Panc1 (cell line): ENCODE measurements around the gene PIM2. TPM values are rescaled to one million over a fixed set of nuclear protein-coding genes. Genes with fewer than 3 reads are reported as not detected.

Source experiments
- ATAC-seq: fragments of 200-7000 bp; cut with Tn5 transposase; 2 replicates; pipeline ENCODE4 v1.9.1; 2020; ENCODE audit warnings: mild to moderate bottlenecking, moderate library complexity
- BruUV-seq: library from RNA; stranded (reverse); fragments of 400-500 nt; replicated peaks from 2 replicates; lab custom pipeline; 2021; lab: Mats Ljungman, UMichigan
- CTCF ChIA-PET: fragments of 300-600 bp; sonication (Branson Sonifier 250); formaldehyde crosslinking; loops from one replicate; lab custom pipeline; 2022; ENCODE audit warnings: antibody characterized with exemption; lab: Charles Lee
- POLR2A ChIA-PET: fragments of 300-600 bp; sonication (Branson Sonifier 250); formaldehyde crosslinking; loops from one replicate; lab custom pipeline; 2022; ENCODE audit warnings: antibody characterized with exemption; lab: Charles Lee
- DNase-seq: peaks from one replicate; pipeline ENCODE4 v3.0.0-alpha.2; 2010; ENCODE audit warnings: low read depth, low spot score
- H3K27ac ChIP-seq: 2 replicates; pipeline ENCODE4 v1.5.1; 2011; ENCODE audit warnings: mild to moderate bottlenecking, low read length, inconsistent platforms
- H3K27me3 ChIP-seq: fragments of 200-500 bp; sonication (Bioruptor generic); 2 replicates; pipeline ENCODE4 v1.6.0; 2014; ENCODE audit warnings: low read length, inconsistent platforms; ENCODE audit not compliant: control insufficient read depth, insufficient read depth
- H3K36me3 ChIP-seq: fragments of 200-500 bp; sonication (Bioruptor generic); 2 replicates; pipeline ENCODE4 v1.5.1; 2014; ENCODE audit warnings: inconsistent platforms, mild to moderate bottlenecking, low read length, moderate library complexity; ENCODE audit not compliant: control insufficient read depth, insufficient read depth
- H3K4me1 ChIP-seq: 2 replicates; pipeline ENCODE4 v1.5.1; 2011; ENCODE audit warnings: inconsistent platforms, mild to moderate bottlenecking, low read length, moderate library complexity; ENCODE audit not compliant: control insufficient read depth, insufficient read depth
- H3K4me3 ChIP-seq, 2 experiments: 2 replicates each; pipeline ENCODE4 v1.5.1; 2011 to 2012; ENCODE audit warnings: low read depth in 2 of 2, low read length in 2 of 2, mild to moderate bottlenecking in 2 of 2, inconsistent platforms in 1 of 2, moderate library complexity in 1 of 2
- H3K9me3 ChIP-seq: fragments of 200-500 bp; sonication (Bioruptor generic); 2 replicates; pipeline ENCODE4 v1.5.1; 2014; ENCODE audit warnings: low read depth, mild to moderate bottlenecking, inconsistent platforms, low read length, moderate library complexity; ENCODE audit not compliant: control insufficient read depth, insufficient read depth
- CTCF ChIP-seq: fragments of 450-650 bp; IDR thresholded peaks from 2 replicates; pipeline ENCODE4 v1.5.1; 2017; ENCODE audit warnings: mild to moderate bottlenecking
- POLR2AphosphoS5 ChIP-seq: IDR thresholded peaks from 2 replicates; pipeline ENCODE4 v1.6.1; 2012; ENCODE audit warnings: mild to moderate bottlenecking, low read depth, low read length, moderate library complexity
- REST ChIP-seq, 2 experiments: IDR thresholded peaks; 2 replicates each; pipeline ENCODE4 v1.6.1; 2011 to 2012; ENCODE audit warnings: low read depth in 2 of 2, control low read depth in 1 of 2, low read length in 1 of 2, mild to moderate bottlenecking in 1 of 2, moderate library complexity in 1 of 2; ENCODE audit not compliant: insufficient read depth in 1 of 2
- SIN3A ChIP-seq: IDR thresholded peaks from 2 replicates; pipeline ENCODE4 v1.6.1; 2012; ENCODE audit warnings: low read depth, mild to moderate bottlenecking, low read length, moderate library complexity, borderline replicate concordance; ENCODE audit not compliant: insufficient read depth
- TCF7L2 ChIP-seq: IDR thresholded peaks from 2 replicates; pipeline ENCODE4 v1.6.1; 2011; ENCODE audit warnings: mild to moderate bottlenecking, low read depth, low read length, inconsistent platforms
- in situ Hi-C: cut with HindIII; loops from 2 replicates; pipeline ENCODE4 v1.10.0; 2016; ENCODE audit warnings: low sequenced_read_pairs, low pct_unique_long_range_greater_than_20kb
- intact Hi-C: fragments of 100-400 bp; cut with micrococcal nuclease; formaldehyde crosslinking; loops from one replicate; pipeline ENCODE4 v1.10.0; 2022; ENCODE audit not compliant: unreplicated experiment
- total RNA-seq: library from RNA; stranded (reverse); gene quantifications from one replicate; pipeline ENCODE4 v1.2.1, GENCODE V29; 2021; ENCODE audit not compliant: unreplicated experiment

Gene PIM2
- total RNA-seq, 1 experiment from 2014 or later = 52.6 TPM

GRCh38 chrX:48902776-48903175 is 16.0 kb downstream of the PIM2 start:
- Histone ChIP-seq H3K27ac (no peak overlapping the region), H3K4me1 (0 out of 2 replicates have a peak, but pooled peaks cover 6% of the 10 kb centered on the region), H3K27me3 (no peaks in the 10 kb centered on the region), H3K4me3 (no peak overlapping the region), H3K9me3 (no peaks in the 10 kb centered on the region), H3K36me3 (peaks cover 2% of the 10 kb centered on the region; the same call in 1 of the 2 replicates)
- DNase-seq = no peak
- no TSS peak for BruUV-seq
- in situ Hi-C loops = no loop called here
- ChIA-PET POLR2A (interaction anchor here (0.8 kb wide), 1 partner anchor 261 kb away, joined by 3 read pairs; no protein-coding TSS in a partner anchor), CTCF (no interaction called here)
- intact Hi-C loops = no loop called here
- TF ChIP-seq TCF7L2 (no peak), CTCF (no peak), SIN3A (no peak), POLR2AphosphoS5 (no peak)
- ATAC-seq = no peak

- H3K27me3 ChIP-seq = no peaks in the 10 kb centered on the region
- ChIA-PET POLR2A (interaction anchor here (0.8 kb wide), 1 partner anchor 262 kb away, joined by 3 read pairs; no protein-coding TSS in a partner anchor), CTCF (no interaction called here)
- no peaks in the 10 kb centered on the region for H3K9me3 ChIP-seq
- ATAC-seq (no peak), DNase-seq (no peak)
- TSS peak; percentile 85 for BruUV-seq
- intact Hi-C loops = no loop called here
- peaks cover 2% of the 10 kb centered on the region; the same call in 1 of the 2 replicates for H3K36me3 ChIP-seq
- no peak overlapping the region for H3K4me3 ChIP-seq
- TF ChIP-seq POLR2AphosphoS5 (no peak), TCF7L2 (no peak), CTCF (no peak), REST (IDR thresholded peaks at IDR 0.05; ENCODE audit: insufficient read depth in 1 of 2, low read depth in 2 of 2, low read length in 1 of 2) (no peak), SIN3A (no peak)
- H3K4me1 ChIP-seq = 0 out of 2 replicates have a peak, but pooled peaks cover 6% of the 10 kb centered on the region
- in situ Hi-C loops = no loop called here
- no peak overlapping the region for H3K27ac ChIP-seq
These were observed 16.7 kb downstream of the PIM2 start for GRCh38 chrX:48902135-48902534.
